Fibroblast of the aortic adventitia (primary cell): Measurements from ENCODE around the gene HOXB7. TPM values are rescaled to one million over a fixed set of nuclear protein-coding genes. Genes with fewer than 3 reads are reported as not detected.

Source experiments
- DNase-seq: peaks from one replicate; pipeline ENCODE4 v3.0.0-alpha.2; 2010; ENCODE audit warnings: low read depth
- H3K4me3 ChIP-seq: 2 replicates; pipeline ENCODE4 v1.5.1; 2011; ENCODE audit warnings: low read depth, mild to moderate bottlenecking, control low read depth, low read length, moderate library complexity
- CTCF ChIP-seq: IDR thresholded peaks from 2 replicates; pipeline ENCODE4 v1.5.1; 2011; ENCODE audit warnings: mild to moderate bottlenecking, low read length, control low read depth, inconsistent platforms; ENCODE audit not compliant: insufficient read depth
- total RNA-seq: library from RNA; depleted of rRNA; stranded (reverse); fragments of >200 nt; gene quantifications from 2 replicates; pipeline ENCODE4 v1.2.3, GENCODE V29; 2012; ENCODE audit warnings: low replicate concordance

Gene HOXB7
- total RNA-seq, 1 donor: 0.18 TPM

- no peak for DNase-seq
- H3K4me3 ChIP-seq: peak overlapping the region; percentile 31
- no peak for TF ChIP-seq CTCF
These were observed 14.0 kb upstream of the HOXB7 start for GRCh38 chr17:48624544-48625494.

GRCh38 chr17:48624118-48624517, 13.3 kb upstream of the HOXB7 start:
- TF ChIP-seq CTCF: no peak
- DNase-seq: no peak
- no peak overlapping the region for H3K4me3 ChIP-seq

GRCh38 chr17:48623583-48623982, 12.8 kb upstream of the HOXB7 start:
- TF ChIP-seq CTCF: no peak
- no peak for DNase-seq

GRCh38 chr17:48622857-48623256, 12.0 kb upstream of the HOXB7 start:
- no peak for TF ChIP-seq CTCF
- no peak overlapping the region for H3K4me3 ChIP-seq
- no peak for DNase-seq

More at GRCh38 chr17:48623583-48623982, 12.8 kb upstream of the HOXB7 start:
- H3K4me3 ChIP-seq: no peak overlapping the region

- TF ChIP-seq CTCF: no peak
- no peak overlapping the region for H3K4me3 ChIP-seq
- DNase-seq: no peak
These were observed 10.9 kb upstream of the HOXB7 start for GRCh38 chr17:48621410-48622392.

DNA sequence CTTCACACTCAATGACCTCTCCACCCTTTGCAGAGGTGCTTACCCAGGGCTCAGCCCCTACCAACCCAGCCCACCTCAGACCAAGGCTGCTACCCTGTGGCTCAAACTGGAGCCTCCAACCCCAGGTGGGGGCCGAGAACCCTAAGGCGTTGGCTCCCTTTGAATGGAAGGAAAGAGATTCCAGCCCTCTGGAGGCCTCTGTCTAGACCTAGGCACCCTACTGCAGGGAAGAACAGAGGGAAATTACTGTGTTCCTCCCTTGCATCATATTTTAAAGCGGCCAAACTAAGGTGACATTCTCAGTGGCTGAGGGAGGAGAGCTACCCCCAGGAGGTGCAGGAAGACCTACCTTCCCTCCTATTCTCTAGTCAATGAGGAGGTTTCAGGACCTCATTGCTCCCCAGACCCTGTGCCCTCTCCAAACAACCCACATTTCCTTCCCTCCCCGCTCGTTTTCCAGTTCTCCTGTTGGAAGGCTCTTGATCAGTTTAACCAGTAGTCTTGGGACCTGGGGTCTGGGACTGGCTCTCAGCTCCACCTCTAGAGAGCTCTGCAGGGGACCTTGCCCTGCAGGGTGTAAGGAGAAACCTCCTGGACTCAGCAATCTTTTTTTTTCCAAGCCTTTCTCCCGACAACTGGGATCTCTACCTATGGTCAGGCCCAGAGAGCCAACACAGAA, 9.8 kb upstream of the HOXB7 start:
- no peak overlapping the region for H3K4me3 ChIP-seq
- no peak for DNase-seq
- no peak for TF ChIP-seq CTCF
